ENCODE data around the gene SLC13A3.

Gene SLC13A3

GRCh38 chr20:46601603-46602122, 49.6 kb downstream of the SLC13A3 start:
- no peaks in the 10 kb centered on the region for H3K79me1 ChIP-seq (replicated peaks; ENCODE audit: low read length, poor library complexity, severe bottlenecking)
- H2BK5ac ChIP-seq (ENCODE audit: low read depth, low read length, poor library complexity, severe bottlenecking): no peak overlapping the region
- H3K36me3 ChIP-seq (ENCODE audit: control insufficient read depth in 1 of 2, insufficient read depth in 2 of 2, low read depth in 1 of 2, low read length in 2 of 2): no peaks in the 10 kb centered on the region
- no peaks in the 10 kb centered on the region for H3K9me3 ChIP-seq (ENCODE audit: control insufficient read depth, low read length)
- no peak overlapping the region for H4K8ac ChIP-seq (ENCODE audit: low read length)
- no peak overlapping the region for H3K4me3 ChIP-seq (ENCODE audit: insufficient read depth in 1 of 2, low read depth in 1 of 2, low read length in 2 of 2)
- H2BK120ac ChIP-seq (ENCODE audit: low read depth, low read length): no peak overlapping the region
- H2AFZ ChIP-seq (ENCODE audit: low read depth, low read length): no peak overlapping the region
- H3K27me3 ChIP-seq (ENCODE audit: control insufficient read depth in 1 of 2, insufficient read depth in 1 of 2, low read length in 2 of 2): no peaks in the 10 kb centered on the region
- no peak overlapping the region for H3K4me2 ChIP-seq (ENCODE audit: low read length, poor library complexity, severe bottlenecking)
- H3K23ac ChIP-seq (ENCODE audit: low read length in 2 of 2): no peak overlapping the region
- H2AK5ac ChIP-seq (ENCODE audit: low read length, severe bottlenecking): no peak overlapping the region
- no peak overlapping the region for H3K14ac ChIP-seq (ENCODE audit: low read length in 2 of 2)
- no peak overlapping the region for H4K91ac ChIP-seq (ENCODE audit: low read length)
- H3K18ac ChIP-seq (ENCODE audit: low read depth in 1 of 2, low read length in 2 of 2): no peak overlapping the region
- H3K4me1 ChIP-seq (ENCODE audit: control insufficient read depth, insufficient read depth, low read depth, low read length): no peaks in the 10 kb centered on the region
- no peak overlapping the region for H3K4ac ChIP-seq (ENCODE audit: low read depth in 1 of 2, low read length in 2 of 2)
- H3K27ac ChIP-seq (ENCODE audit: low read length, poor library complexity, severe bottlenecking): no peak overlapping the region
- DNase-seq: no peak
- no peak overlapping the region for H2BK15ac ChIP-seq (ENCODE audit: low read depth, poor library complexity, severe bottlenecking)
- H3K9ac ChIP-seq (ENCODE audit: low read length): no peak overlapping the region
- H2BK12ac ChIP-seq (ENCODE audit: low read length in 2 of 2): no peak overlapping the region

GRCh38 chr20:46600286-46600752, 50.9 kb downstream of the SLC13A3 start:
- Histone ChIP-seq H2BK12ac (ENCODE audit: low read length in 2 of 2) (no peak overlapping the region), H3K14ac (ENCODE audit: low read length in 2 of 2) (no peak overlapping the region)

GRCh38 chr20:46599227-46599987, 51.9 kb downstream of the SLC13A3 start:
- 86% methylated on average over 8 of the region's 8 CpGs for WGBS

More at GRCh38 chr20:46600286-46600752, 50.9 kb downstream of the SLC13A3 start:
- no peak overlapping the region for H2BK15ac ChIP-seq (ENCODE audit: low read depth, poor library complexity, severe bottlenecking)
- no peaks in the 10 kb centered on the region for H3K79me1 ChIP-seq (replicated peaks; ENCODE audit: low read length, poor library complexity, severe bottlenecking)
- no peak overlapping the region for H4K91ac ChIP-seq (ENCODE audit: low read length)
- no peak overlapping the region for H3K18ac ChIP-seq (ENCODE audit: low read depth in 1 of 2, low read length in 2 of 2)
- no CpG with 5 or more reads among the region's 1 CpG for WGBS
- H3K27ac ChIP-seq (ENCODE audit: low read length, poor library complexity, severe bottlenecking): no peak overlapping the region
- no peak overlapping the region for H2AFZ ChIP-seq (ENCODE audit: low read depth, low read length)
- no peaks in the 10 kb centered on the region for H3K36me3 ChIP-seq (ENCODE audit: control insufficient read depth in 1 of 2, insufficient read depth in 2 of 2, low read depth in 1 of 2, low read length in 2 of 2)
- no peaks in the 10 kb centered on the region for H3K9me3 ChIP-seq (ENCODE audit: control insufficient read depth, low read length)
- no peak overlapping the region for H3K9ac ChIP-seq (ENCODE audit: low read length)
- H2BK120ac ChIP-seq (ENCODE audit: low read depth, low read length): no peak overlapping the region
- H3K4me1 ChIP-seq (ENCODE audit: control insufficient read depth, insufficient read depth, low read depth, low read length): no peaks in the 10 kb centered on the region
- no peak overlapping the region for H2BK5ac ChIP-seq (ENCODE audit: low read depth, low read length, poor library complexity, severe bottlenecking)
- no peak overlapping the region for H3K4ac ChIP-seq (ENCODE audit: low read depth in 1 of 2, low read length in 2 of 2)
- no peak overlapping the region for H2AK5ac ChIP-seq (ENCODE audit: low read length, severe bottlenecking)
- no peak overlapping the region for H4K8ac ChIP-seq (ENCODE audit: low read length)
- DNase-seq: no peak
- no peak overlapping the region for H3K4me3 ChIP-seq (ENCODE audit: insufficient read depth in 1 of 2, low read depth in 1 of 2, low read length in 2 of 2)
- H3K23ac ChIP-seq (ENCODE audit: low read length in 2 of 2): no peak overlapping the region
- no peak overlapping the region for H3K4me2 ChIP-seq (ENCODE audit: low read length, poor library complexity, severe bottlenecking)
- H3K27me3 ChIP-seq (ENCODE audit: control insufficient read depth in 1 of 2, insufficient read depth in 1 of 2, low read length in 2 of 2): no peaks in the 10 kb centered on the region

GRCh38 chr20:46595933-46596332, 55.3 kb downstream of the SLC13A3 start:
- no peak overlapping the region for H3K23ac ChIP-seq (ENCODE audit: low read length in 2 of 2)
- H4K8ac ChIP-seq (ENCODE audit: low read length): no peak overlapping the region
- H2AK5ac ChIP-seq (ENCODE audit: low read length, severe bottlenecking): no peak overlapping the region
- no peak overlapping the region for H3K18ac ChIP-seq (ENCODE audit: low read depth in 1 of 2, low read length in 2 of 2)
- H4K91ac ChIP-seq (ENCODE audit: low read length): no peak overlapping the region
- H3K9me3 ChIP-seq (ENCODE audit: control insufficient read depth, low read length): no peaks in the 10 kb centered on the region
- H3K4me2 ChIP-seq (ENCODE audit: low read length, poor library complexity, severe bottlenecking): no peak overlapping the region
- H2BK12ac ChIP-seq (ENCODE audit: low read length in 2 of 2): no peak overlapping the region
- H3K36me3 ChIP-seq (ENCODE audit: control insufficient read depth in 1 of 2, insufficient read depth in 2 of 2, low read depth in 1 of 2, low read length in 2 of 2): peaks cover 0 to 6% of the 10 kb centered on the region in 2 experiments
- H3K9ac ChIP-seq (ENCODE audit: low read length): no peak overlapping the region
- no peak overlapping the region for H2BK15ac ChIP-seq (ENCODE audit: low read depth, poor library complexity, severe bottlenecking)
- H3K27ac ChIP-seq (ENCODE audit: low read length, poor library complexity, severe bottlenecking): no peak overlapping the region
- no peak overlapping the region for H3K4me3 ChIP-seq (ENCODE audit: insufficient read depth in 1 of 2, low read depth in 1 of 2, low read length in 2 of 2)
- H2BK120ac ChIP-seq (ENCODE audit: low read depth, low read length): no peak overlapping the region
- H3K79me1 ChIP-seq (replicated peaks; ENCODE audit: low read length, poor library complexity, severe bottlenecking): no peaks in the 10 kb centered on the region
- 81% methylated on average over 8 of the region's 8 CpGs for WGBS
- no peak overlapping the region for H2BK5ac ChIP-seq (ENCODE audit: low read depth, low read length, poor library complexity, severe bottlenecking)
- H3K4me1 ChIP-seq (ENCODE audit: control insufficient read depth, insufficient read depth, low read depth, low read length): no peaks in the 10 kb centered on the region
- no peak for DNase-seq
- H3K14ac ChIP-seq (ENCODE audit: low read length in 2 of 2): no peak overlapping the region
- H2AFZ ChIP-seq (ENCODE audit: low read depth, low read length): no peak overlapping the region
- no peaks in the 10 kb centered on the region for H3K27me3 ChIP-seq (ENCODE audit: control insufficient read depth in 1 of 2, insufficient read depth in 1 of 2, low read length in 2 of 2)
- H3K4ac ChIP-seq (ENCODE audit: low read depth in 1 of 2, low read length in 2 of 2): no peak overlapping the region

More at GRCh38 chr20:46599227-46599987, 51.9 kb downstream of the SLC13A3 start:
- no peaks in the 10 kb centered on the region for H3K9me3 ChIP-seq (ENCODE audit: control insufficient read depth, low read length)
- no peak overlapping the region for H3K27ac ChIP-seq (ENCODE audit: low read length, poor library complexity, severe bottlenecking)
- no peak overlapping the region for H3K4me2 ChIP-seq (ENCODE audit: low read length, poor library complexity, severe bottlenecking)
- H3K4me1 ChIP-seq (ENCODE audit: control insufficient read depth, insufficient read depth, low read depth, low read length): no peaks in the 10 kb centered on the region
- no peak overlapping the region for H2BK15ac ChIP-seq (ENCODE audit: low read depth, poor library complexity, severe bottlenecking)
- no peak for DNase-seq
- H3K23ac ChIP-seq (ENCODE audit: low read length in 2 of 2): no peak overlapping the region
- H2AK5ac ChIP-seq (ENCODE audit: low read length, severe bottlenecking): no peak overlapping the region
- H3K4ac ChIP-seq (ENCODE audit: low read depth in 1 of 2, low read length in 2 of 2): no peak overlapping the region
- H3K27me3 ChIP-seq (ENCODE audit: control insufficient read depth in 1 of 2, insufficient read depth in 1 of 2, low read length in 2 of 2): no peaks in the 10 kb centered on the region
- H4K91ac ChIP-seq (ENCODE audit: low read length): no peak overlapping the region
- H3K14ac ChIP-seq (ENCODE audit: low read length in 2 of 2): no peak overlapping the region
- H3K4me3 ChIP-seq (ENCODE audit: insufficient read depth in 1 of 2, low read depth in 1 of 2, low read length in 2 of 2): no peak overlapping the region
- H3K18ac ChIP-seq (ENCODE audit: low read depth in 1 of 2, low read length in 2 of 2): no peak overlapping the region
- H2BK120ac ChIP-seq (ENCODE audit: low read depth, low read length): no peak overlapping the region
- no peak overlapping the region for H2BK5ac ChIP-seq (ENCODE audit: low read depth, low read length, poor library complexity, severe bottlenecking)
- H2AFZ ChIP-seq (ENCODE audit: low read depth, low read length): no peak overlapping the region
- no peaks in the 10 kb centered on the region for H3K36me3 ChIP-seq (ENCODE audit: control insufficient read depth in 1 of 2, insufficient read depth in 2 of 2, low read depth in 1 of 2, low read length in 2 of 2)
- H2BK12ac ChIP-seq (ENCODE audit: low read length in 2 of 2): no peak overlapping the region
- no peaks in the 10 kb centered on the region for H3K79me1 ChIP-seq (replicated peaks; ENCODE audit: low read length, poor library complexity, severe bottlenecking)
- no peak overlapping the region for H3K9ac ChIP-seq (ENCODE audit: low read length)
- no peak overlapping the region for H4K8ac ChIP-seq (ENCODE audit: low read length)
